Upper lobe of left lung (tissue), 6 donors: ENCODE results near the gene CIBAR2. TPM values are rescaled to one million over a fixed set of nuclear protein-coding genes. Genes with fewer than 3 reads are reported as not detected.

Experiments
- ATAC-seq, 2 donors: fragments of 200-7000 bp; cut with Tn5 transposase; one replicate each; pipeline ENCODE4 v1.9.1; 2022; ENCODE audit warnings: mild to moderate bottlenecking in 2 of 2, moderate library complexity in 2 of 2; ENCODE audit not compliant: low FRiP score in 2 of 2
- DNase-seq, 2 donors: peaks; one replicate each; pipeline ENCODE4 v3.0.0-alpha.2; 2019 to 2020
- H3K27ac ChIP-seq, 4 donors: fragments of 200-600 bp; sonication (generic); one replicate each; pipeline ENCODE4 v1.5.1; 2016 to 2019
- H3K27me3 ChIP-seq, 4 donors: fragments of 200-600 bp; sonication (generic); one replicate each; pipeline ENCODE4 v1.5.1; 2017 to 2019
- H3K36me3 ChIP-seq, 4 donors: fragments of 200-600 bp; sonication (generic); one replicate each; pipeline ENCODE4 v1.5.1; 2016 to 2019
- H3K4me1 ChIP-seq, 4 donors: fragments of 200-600 bp; sonication (generic); one replicate each; pipeline ENCODE4 v1.5.1; 2018 to 2019
- H3K4me3 ChIP-seq, 4 donors: fragments of 200-600 bp; sonication (generic); one replicate each; pipeline ENCODE4 v1.5.1; 2017 to 2019; ENCODE audit warnings: mild to moderate bottlenecking in 2 of 4, moderate library complexity in 1 of 4
- H3K9me3 ChIP-seq, 4 donors: fragments of 200-600 bp; sonication (generic); one replicate each; pipeline ENCODE4 v1.5.1; 2018 to 2019
- CTCF ChIP-seq, 6 experiments: fragments of 450-650 bp in 4 of 6; fragments of 200-600 bp in 2 of 6; sonication (generic) in 2 of 6; IDR thresholded peaks; one replicate each; pipeline ENCODE4 v1.5.1; 2016 to 2019; ENCODE audit warnings: antibody characterized with exemption in 6 of 6
- EP300 ChIP-seq, 4 donors: sonication (generic); formaldehyde crosslinking; IDR thresholded peaks; one replicate each; pipeline ENCODE4 v1.5.1; 2017; ENCODE audit warnings: antibody characterized with exemption in 4 of 4, control low read depth in 2 of 4
- POLR2A ChIP-seq, 4 donors: fragments of 450-650 bp; IDR thresholded peaks; one replicate each; pipeline ENCODE4 v1.5.1; 2016 to 2017; ENCODE audit warnings: antibody characterized with exemption in 4 of 4, mild to moderate bottlenecking in 2 of 4
- POLR2AphosphoS5 ChIP-seq, 2 donors: sonication (generic); formaldehyde crosslinking; IDR thresholded peaks; one replicate each; pipeline ENCODE4 v1.5.1; 2017; ENCODE audit warnings: antibody characterized with exemption in 2 of 2
- WGBS, 2 donors: methylation state at CpG; one replicate each; pipeline ENCODE4 v1.1.5; 2017 to 2018; 5-methylcytosine and 5-hydroxymethylcytosine counted together
- total RNA-seq, 6 donors: library from RNA; depleted of rRNA in 4 of 6; stranded (reverse); fragments of >200 nt in 4 of 6; gene quantifications; one replicate each; pipeline versions ENCODE4 v1.1.0 to v1.2.1, GENCODE V29; 2016 to 2021
- donor health status: DM: no; HTN: no; CAD: no; lungs with moderate emphysema.
- donor health status: DM: no; HTN: yes; CAD: no; lungs with severe emphysema.

The CIBAR2 gene
- total RNA-seq, 6 donors from 2014 or later: 0.40 to 35.6 (median 9.9) TPM

- Histone ChIP-seq H3K9me3 (no peaks in the 10 kb centered on the region), H3K36me3 (no peaks in the 10 kb centered on the region), H3K27me3 (no peaks in the 10 kb centered on the region), H3K4me3 (no peak overlapping the region), H3K27ac (no peak overlapping the region), H3K4me1 (peaks cover 31 to 51% (median 41%) of the 10 kb centered on the region in 4 donors)
- ATAC-seq: no peak
- 65 to 76% methylated on average over 8 of the region's 8 CpGs for WGBS, 2 donors
- no peak for DNase-seq
- TF ChIP-seq POLR2AphosphoS5 (IDR thresholded peaks at IDR 0.05) (no peak), POLR2A (IDR thresholded peaks at IDR 0.05) (no peak), CTCF (IDR thresholded peaks at IDR 0.05) (no peak), EP300 (IDR thresholded peaks at IDR 0.05) (no peak)
These were observed 61.1 kb downstream of the CIBAR2 start for GRCh38 chr16:85051067-85051581.

- Histone ChIP-seq H3K36me3 (no peaks in the 10 kb centered on the region), H3K27ac (no peak overlapping the region), H3K9me3 (no peaks in the 10 kb centered on the region), H3K4me3 (no peak overlapping the region), H3K4me1 (peaks cover 21 to 41% (median 33%) of the 10 kb centered on the region in 4 donors), H3K27me3 (no peaks in the 10 kb centered on the region)
- no peak for ATAC-seq
- no peak for TF ChIP-seq EP300 (IDR thresholded peaks at IDR 0.05)
- no peak for TF ChIP-seq POLR2A (IDR thresholded peaks at IDR 0.05)
- no peak for TF ChIP-seq POLR2AphosphoS5 (IDR thresholded peaks at IDR 0.05)
- no peak for TF ChIP-seq CTCF (IDR thresholded peaks at IDR 0.05)
- DNase-seq: no peak
- 82 to 91% methylated on average over 14 to 15 of the region's 15 CpGs for WGBS, 2 donors
These were observed 62.5 kb downstream of the CIBAR2 start for GRCh38 chr16:85049706-85050305.

- 84 to 87% methylated on average over 11 to 17 of the region's 17 CpGs for WGBS, 2 donors
- no peak for TF ChIP-seq POLR2A (IDR thresholded peaks at IDR 0.05)
- TF ChIP-seq EP300 (IDR thresholded peaks at IDR 0.05): no peak
- TF ChIP-seq CTCF (IDR thresholded peaks at IDR 0.05): no peak
- no peak for TF ChIP-seq POLR2AphosphoS5 (IDR thresholded peaks at IDR 0.05)
- H3K9me3 ChIP-seq: no peaks in the 10 kb centered on the region
- H3K27ac ChIP-seq: no peak overlapping the region
- peaks cover 17 to 36% (median 27%) of the 10 kb centered on the region in 4 donors for H3K4me1 ChIP-seq
- DNase-seq (no peak), ATAC-seq (no peak)
- H3K4me3 ChIP-seq: no peak overlapping the region
- no peaks in the 10 kb centered on the region for H3K27me3 ChIP-seq
- H3K36me3 ChIP-seq: no peaks in the 10 kb centered on the region
These were observed 63.2 kb downstream of the CIBAR2 start for GRCh38 chr16:85048921-85049562.

Other genes starting within 250 kb of the CIBAR2 start
- gene ZDHHC7, start 100.9 kb downstream of the CIBAR2 start, total RNA-seq: 100 to 1,000 TPM in 1 of 6 donors, 10 to 100 TPM in 5; 77.4 to 112 (median 92.7) TPM
- gene KIAA0513, start 84.7 kb downstream of the CIBAR2 start, total RNA-seq: 10 to 100 TPM; 21.6 to 77.5 (median 37.9) TPM